Measurements from ENCODE around the gene MTHFSD. TPM values are rescaled to one million over a fixed set of nuclear protein-coding genes. Genes with fewer than 3 reads are reported as not detected.
"Not testable (repeated sequence)": the region's sequence is repeated elsewhere in the genome, so short reads cannot be mapped to it uniquely, and the experiment has no call there.

MTHFSD gene
- total RNA-seq, 2 donors from 2014 or later, result 15.4 to 23.7 TPM

- H3K27me3 ChIP-seq, result peaks cover 16% of the 10 kb centered on the region
Observed at GRCh38 chr16:86591270-86591669, 36.2 kb upstream of the MTHFSD start.

GRCh38 chr16:86590501-86591144 is 35.6 kb upstream of the MTHFSD start:
- Histone ChIP-seq H3K9ac (ENCODE audit: low read depth in 2 of 2, low read length in 2 of 2) (no peak overlapping the region), H3K9me3 (no peaks in the 10 kb centered on the region)

More at GRCh38 chr16:86591270-86591669, 36.2 kb upstream of the MTHFSD start:
- Histone ChIP-seq H3K27ac (no peak overlapping the region), H3K36me3 (no peaks in the 10 kb centered on the region), H3K9me3 (no peaks in the 10 kb centered on the region), H3K9ac (ENCODE audit: low read depth in 2 of 2, low read length in 2 of 2) (no peak overlapping the region), H3K4me3 (no peak overlapping the region), H3K4me1 (no peaks in the 10 kb centered on the region)
- intact Hi-C loops (cut with DNase I), result no loop called here
- TF ChIP-seq CTCF (IDR thresholded peaks at IDR 0.05), result no peak
- no peak for DNase-seq

GRCh38 chr16:86587955-86588354 is 32.9 kb upstream of the MTHFSD start:
- H3K9me3 ChIP-seq; H3K9ac ChIP-seq (ENCODE audit: low read depth in 2 of 2, low read length in 2 of 2); H3K27ac ChIP-seq; intact Hi-C loops (cut with DNase I); H3K4me3 ChIP-seq; H3K4me1 ChIP-seq; DNase-seq; H3K36me3 ChIP-seq; H3K27me3 ChIP-seq: not testable (repeated sequence)

More at GRCh38 chr16:86590501-86591144, 35.6 kb upstream of the MTHFSD start:
- no peaks in the 10 kb centered on the region for H3K36me3 ChIP-seq
- intact Hi-C loops (cut with DNase I), result no loop called here
- H3K27ac ChIP-seq, result no peak overlapping the region
- no peaks in the 10 kb centered on the region for H3K4me1 ChIP-seq
- no peak for TF ChIP-seq CTCF (IDR thresholded peaks at IDR 0.05)
- no peak for DNase-seq
- peaks cover 16% of the 10 kb centered on the region for H3K27me3 ChIP-seq
- H3K4me3 ChIP-seq, result no peak overlapping the region

- Histone ChIP-seq H3K9ac (ENCODE audit: low read depth in 2 of 2, low read length in 2 of 2) (no peak overlapping the region), H3K27me3 (peaks cover 2% of the 10 kb centered on the region), H3K4me1 (no peaks in the 10 kb centered on the region), H3K9me3 (no peaks in the 10 kb centered on the region), H3K4me3 (no peak overlapping the region), H3K36me3 (no peaks in the 10 kb centered on the region), H3K27ac (no peak overlapping the region)
- intact Hi-C loops (cut with DNase I), result no loop called here
- DNase-seq, result no peak
- no peak for TF ChIP-seq CTCF (IDR thresholded peaks at IDR 0.05)
Observed at GRCh38 chr16:86587487-86587886, 32.5 kb upstream of the MTHFSD start.

GRCh38 chr16:86585821-86586611 is 31.0 kb upstream of the MTHFSD start:
- Histone ChIP-seq H3K27me3 (no peaks in the 10 kb centered on the region), H3K9ac (ENCODE audit: low read depth in 2 of 2, low read length in 2 of 2) (no peak overlapping the region), H3K9me3 (no peaks in the 10 kb centered on the region), H3K27ac (no peak overlapping the region), H3K4me3 (no peak overlapping the region), H3K36me3 (no peaks in the 10 kb centered on the region), H3K4me1 (no peaks in the 10 kb centered on the region)
- intact Hi-C loops (cut with DNase I), result no loop called here
- no peak for DNase-seq
- no peak for TF ChIP-seq CTCF (IDR thresholded peaks at IDR 0.05)

Measured in colonic mucosa (tissue), 4 donors.